DMS79 (cell line): ENCODE measurements around the gene DES.

Source experiments
- DNase-seq: peaks from one replicate; lab custom pipeline; 2025; lab: John Stamatoyannopoulos, UW

The DES gene

DNA sequence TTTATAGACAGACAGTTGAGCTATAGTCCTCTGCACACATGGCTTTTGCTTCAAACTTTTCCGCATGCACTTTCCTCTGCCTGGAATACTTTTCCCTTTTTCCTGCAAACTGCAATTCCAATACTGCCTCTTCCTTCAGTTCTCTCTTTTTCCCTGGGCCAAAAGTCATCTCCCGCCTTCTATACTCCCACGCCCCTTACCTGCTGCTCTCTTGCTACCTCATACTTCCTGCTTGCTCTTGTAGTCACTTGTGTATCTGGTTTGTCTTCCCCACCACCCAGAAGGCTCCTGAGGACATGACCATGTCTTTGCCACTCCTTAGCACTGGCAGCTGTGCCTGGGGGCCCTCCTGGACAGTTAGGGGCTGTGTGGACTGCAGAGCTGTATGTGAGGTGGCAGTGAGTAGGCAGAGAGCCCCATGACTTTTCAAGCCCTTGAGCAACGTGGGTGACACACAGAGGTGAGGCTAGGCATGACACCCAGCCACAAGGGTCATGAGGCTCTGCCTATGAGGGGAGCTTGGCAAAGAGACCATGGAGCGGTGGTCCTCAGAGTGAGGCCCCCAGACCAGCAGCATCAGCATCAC is 39.7 kb downstream of the DES start:
- DNase-seq = no peak

DNA sequence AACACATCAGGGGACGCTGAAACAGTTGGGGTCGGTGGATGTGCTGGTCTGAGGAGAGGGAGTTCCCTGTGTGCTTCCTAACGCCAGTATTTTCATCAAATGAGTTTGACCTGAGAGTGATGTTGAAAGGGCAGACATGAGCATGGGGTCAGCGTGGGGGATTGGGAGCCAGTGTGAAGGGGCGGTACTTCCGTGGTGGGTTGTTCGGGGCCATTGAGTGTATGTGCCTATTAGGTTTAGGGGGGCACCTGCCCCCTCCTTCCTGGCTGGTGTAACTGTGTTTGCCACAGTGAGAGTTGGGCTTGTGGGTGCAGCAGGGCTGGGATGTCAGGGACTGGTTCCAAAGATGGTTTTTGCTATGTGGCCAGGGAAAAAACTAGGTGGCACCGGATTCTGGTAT is 40.8 kb downstream of the DES start:
- DNase-seq = no peak

DNA sequence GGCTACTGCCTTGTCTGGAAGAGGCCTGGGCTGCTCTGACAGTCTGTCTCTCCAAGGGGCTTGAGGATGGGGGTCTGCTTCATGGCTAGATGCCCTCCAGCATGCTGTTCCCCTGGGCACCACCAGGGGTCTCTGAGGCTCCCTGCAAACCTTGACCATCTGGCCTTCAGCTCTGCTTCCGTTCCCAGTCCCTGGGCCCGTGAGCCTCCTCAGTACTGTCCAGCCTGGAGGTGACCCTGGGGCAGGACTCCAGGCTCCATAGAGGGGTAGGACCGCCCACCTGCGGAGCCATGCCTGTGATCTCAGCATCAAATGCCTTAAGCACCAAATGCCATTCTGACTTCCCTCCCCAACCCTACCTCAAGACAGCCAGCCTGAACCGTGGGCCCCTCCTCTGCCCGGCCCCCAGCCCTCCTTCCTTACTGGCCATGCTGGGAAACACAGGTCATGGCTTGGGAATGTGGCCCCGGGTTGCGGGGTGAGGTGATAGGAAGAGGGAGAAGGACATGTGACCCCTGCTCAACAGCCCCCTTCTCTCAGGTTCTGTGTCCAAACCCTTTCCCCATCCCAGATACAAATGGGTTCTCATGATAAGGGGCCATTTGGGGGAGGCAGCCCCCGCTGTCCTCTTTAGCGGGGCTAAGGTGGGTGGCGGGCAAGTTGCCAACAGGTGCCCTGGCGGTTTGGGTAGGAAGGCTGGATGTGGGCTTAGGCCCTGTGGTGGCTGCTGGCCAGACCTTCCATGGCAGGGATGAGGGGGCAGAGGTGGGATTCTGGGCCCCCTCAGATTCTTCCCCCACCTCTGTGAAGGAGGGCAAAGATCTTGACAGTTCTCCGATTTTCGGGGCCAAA is 41.5 kb downstream of the DES start:
- DNase-seq = no peak

DNA sequence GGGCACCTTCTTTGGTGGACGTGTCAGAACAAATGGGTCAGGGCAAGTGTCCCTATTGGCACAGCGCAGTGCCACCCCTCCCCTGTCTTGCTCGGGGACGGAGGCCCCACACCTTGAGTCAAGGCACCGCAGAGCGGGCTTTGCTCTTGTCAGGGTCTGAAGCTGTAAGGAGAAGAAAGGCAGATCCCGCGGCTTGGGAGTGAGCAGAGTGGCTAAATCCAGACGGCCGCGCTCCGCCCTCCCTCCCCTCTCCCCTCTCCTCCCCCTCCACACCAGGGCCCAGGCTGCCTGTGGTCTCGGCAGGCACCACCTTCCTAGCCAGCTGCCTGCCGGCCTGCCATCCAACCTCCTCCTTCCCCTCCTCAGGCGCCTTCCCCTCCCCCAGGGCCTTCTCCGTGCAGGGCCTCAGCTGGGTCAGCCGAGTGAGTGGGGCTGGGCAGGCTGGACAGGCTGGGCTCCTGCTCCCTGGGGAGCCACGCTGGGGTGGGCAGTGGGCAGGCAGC is 42.3 kb downstream of the DES start:
- no peak for DNase-seq

DNA sequence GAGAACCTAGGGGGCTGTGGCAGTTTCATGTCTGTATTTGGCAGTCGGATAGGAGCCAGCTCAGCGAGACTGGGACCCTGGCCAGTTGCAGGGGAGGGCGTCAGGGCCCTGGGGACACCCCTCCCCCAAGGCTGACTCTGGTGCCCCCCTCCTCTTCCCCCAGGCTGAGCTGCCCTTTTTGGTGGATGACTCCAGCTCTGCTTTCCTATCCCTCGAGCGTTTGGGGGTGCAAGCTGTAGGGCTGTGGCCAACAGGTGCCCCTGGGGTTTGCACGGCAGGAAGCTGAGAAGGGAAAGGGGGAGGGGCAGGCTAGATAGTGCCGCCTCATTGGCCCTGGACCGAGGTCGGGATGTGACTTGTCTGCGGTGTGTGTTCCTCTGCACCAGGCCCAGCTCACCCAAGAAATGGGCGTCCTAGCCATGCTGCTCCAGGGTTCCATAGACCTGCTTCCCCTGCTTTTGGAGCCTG is 42.9 kb downstream of the DES start:
- no peak for DNase-seq

DNA sequence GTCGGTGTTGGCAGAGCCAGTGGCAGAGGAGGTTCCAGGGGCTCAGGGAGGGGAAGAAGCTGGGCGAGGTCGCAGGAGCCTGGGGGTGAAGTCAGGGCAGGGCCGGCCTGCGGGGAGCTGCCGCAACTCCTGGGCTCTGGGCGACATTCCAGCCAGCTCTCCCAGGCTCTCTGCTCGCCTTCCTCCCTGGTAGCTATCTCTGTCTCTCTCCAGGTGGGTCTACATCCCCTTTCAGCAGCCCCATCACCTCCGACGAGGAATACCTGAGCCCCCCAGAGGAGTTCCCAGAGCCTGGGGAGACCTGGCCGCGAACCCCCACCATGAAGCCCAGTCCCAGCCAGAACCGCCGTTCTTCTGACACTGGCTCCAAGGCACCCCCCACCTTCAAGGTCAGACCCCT is 43.5 kb downstream of the DES start:
- no peak for DNase-seq

DNA sequence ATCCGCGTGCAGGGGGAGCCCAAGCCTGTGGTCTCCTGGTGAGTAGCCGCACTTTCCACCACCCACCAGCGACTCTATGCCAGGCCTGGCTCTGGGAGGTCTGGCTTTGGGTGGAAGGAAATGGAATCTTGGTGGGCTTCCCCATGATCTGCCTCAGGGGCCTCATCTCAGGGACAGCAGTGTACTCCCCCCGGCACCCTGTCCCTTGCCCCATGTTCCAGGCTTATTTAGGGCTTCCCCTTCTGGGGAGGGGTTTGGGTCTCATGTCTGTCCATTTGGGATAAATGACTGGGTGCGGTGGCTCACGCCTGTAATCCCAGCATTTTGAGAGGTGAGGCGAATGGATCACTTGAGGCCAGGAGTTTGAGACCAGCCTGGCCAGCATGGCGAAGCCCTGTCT is 44.2 kb downstream of the DES start:
- no peak for DNase-seq

DNA sequence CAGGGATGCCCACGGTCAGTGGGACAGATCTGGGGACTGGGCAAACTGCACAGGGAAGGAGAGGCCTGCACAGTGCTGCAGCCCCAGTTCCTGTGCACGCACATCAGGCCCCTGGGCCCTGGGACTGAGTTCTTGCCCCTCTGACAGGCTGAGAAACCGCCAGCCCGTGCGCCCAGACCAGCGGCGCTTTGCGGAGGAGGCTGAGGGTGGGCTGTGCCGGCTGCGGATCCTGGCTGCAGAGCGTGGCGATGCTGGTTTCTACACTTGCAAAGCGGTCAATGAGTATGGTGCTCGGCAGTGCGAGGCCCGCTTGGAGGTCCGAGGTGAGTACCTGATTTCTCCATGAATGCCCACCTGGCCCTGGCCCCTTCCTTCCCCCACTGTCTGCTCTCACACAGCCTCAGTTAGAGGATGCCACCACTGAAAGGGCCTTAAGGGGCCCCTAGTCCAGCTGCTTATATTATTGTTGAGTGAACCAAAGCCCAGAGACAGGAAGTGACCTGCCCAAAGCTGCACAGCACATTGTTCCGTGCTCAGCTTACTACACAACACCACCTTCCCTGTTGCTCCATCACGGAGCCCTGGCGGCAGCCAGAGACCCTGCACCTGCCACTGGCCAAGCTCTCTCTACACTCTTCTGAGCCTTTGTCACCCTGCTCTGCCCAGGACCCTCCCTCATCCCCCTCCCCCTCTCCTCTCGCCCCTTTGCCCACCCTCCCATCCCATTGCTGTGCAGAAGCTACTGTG is 46.3 kb downstream of the DES start:
- DNase-seq = no peak

DNA sequence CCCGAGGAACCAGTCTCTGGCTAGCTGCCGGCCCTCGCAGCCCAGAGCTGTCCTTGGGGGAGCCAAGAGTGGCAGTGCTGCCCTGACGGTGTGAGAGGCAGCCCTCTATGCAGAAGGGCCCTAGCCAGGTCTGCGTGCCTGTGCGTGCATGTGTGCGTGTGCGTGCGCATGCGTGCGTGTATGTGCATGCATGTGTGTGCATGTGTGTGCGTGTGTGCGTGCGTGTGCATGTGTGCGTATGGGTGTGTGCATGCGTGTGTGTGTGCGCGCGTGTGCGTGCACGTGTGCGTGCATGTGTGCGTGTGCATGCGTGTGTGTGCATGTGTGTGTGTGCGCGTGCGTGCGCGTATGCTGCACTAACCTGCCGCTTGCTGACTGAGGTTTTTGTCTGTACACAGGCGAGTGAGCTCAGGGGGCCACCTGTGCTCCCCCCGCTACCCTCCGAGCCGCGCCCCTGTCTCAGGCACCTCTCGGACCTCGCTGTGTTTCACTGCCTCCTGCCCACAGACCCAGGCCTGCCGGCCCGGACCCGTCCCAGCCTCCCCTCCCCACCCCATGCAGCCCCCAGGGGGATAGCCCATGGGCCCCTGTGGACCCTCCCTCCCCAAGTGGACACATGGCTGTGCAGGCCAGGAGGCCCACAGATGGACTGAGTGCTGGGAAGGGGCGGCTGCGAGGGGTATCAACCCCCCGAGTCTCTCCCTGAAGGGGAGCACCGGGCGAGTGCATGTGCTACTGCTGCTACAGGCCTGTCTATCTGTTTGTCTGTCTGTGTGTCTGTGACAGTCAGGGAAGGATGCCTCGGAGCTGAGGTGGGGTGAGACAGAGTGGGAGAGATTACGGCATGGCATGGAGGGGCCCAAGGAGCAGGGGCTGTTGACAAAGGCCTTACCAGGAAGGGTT is 47.7 kb downstream of the DES start:
- DNase-seq = no peak

DNA sequence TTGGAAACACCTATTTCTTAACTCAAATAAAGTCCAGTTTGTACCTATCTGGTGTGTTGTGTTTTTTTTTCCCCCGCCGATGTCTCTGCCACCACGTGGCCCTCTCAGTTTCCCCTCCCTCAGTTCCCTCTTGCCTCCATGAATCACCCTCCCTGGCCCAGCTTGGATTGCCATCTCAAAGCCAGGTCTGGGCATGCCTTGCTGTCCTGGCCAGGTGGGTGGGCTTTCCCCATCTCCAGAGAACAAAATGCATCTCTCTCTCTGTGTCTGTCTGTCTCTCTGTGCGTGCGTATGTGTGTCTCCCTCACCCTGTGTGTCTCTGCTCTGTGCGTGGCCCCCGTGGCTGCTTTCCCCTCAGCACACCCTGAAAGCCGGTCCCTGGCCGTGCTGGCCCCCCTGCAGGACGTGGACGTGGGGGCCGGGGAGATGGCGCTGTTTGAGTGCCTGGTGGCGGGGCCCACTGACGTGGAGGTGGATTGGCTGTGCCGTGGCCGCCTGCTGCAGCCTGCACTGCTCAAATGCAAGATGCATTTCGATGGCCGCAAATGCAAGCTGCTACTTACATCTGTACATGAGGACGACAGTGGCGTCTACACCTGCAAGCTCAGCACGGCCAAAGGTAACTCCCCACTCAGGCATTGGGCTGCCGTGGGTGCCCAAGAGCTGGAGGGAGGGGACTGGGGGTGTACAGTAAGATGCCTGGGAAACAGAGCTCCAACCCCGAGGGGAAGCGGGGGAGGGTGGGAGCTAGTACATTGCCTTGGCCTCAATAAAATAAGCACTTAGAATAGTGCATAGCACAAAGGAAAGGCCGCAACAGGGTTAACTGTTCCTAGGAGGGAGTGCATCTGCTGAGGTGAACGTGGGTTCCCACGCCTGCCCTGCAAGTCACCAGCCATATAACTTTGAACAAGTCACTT is 48.9 kb downstream of the DES start:
- DNase-seq = no peak

DNA sequence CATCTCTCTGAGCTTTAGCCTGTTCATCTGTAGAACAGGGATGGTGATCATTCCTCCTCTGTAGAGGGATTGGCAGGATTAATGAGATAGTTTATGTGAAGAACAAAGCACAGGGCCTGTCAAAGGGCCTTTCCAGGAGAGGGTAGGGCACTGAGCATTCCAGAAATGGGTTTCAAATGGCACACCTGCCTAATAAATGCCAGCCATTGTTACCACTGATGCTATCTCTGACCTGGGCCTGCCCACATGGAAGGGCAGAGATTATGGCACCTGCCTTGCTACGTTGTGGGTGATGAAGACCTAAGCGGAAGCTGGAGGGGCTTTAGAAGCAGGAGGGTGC is 49.5 kb downstream of the DES start:
- no peak for DNase-seq

DNA sequence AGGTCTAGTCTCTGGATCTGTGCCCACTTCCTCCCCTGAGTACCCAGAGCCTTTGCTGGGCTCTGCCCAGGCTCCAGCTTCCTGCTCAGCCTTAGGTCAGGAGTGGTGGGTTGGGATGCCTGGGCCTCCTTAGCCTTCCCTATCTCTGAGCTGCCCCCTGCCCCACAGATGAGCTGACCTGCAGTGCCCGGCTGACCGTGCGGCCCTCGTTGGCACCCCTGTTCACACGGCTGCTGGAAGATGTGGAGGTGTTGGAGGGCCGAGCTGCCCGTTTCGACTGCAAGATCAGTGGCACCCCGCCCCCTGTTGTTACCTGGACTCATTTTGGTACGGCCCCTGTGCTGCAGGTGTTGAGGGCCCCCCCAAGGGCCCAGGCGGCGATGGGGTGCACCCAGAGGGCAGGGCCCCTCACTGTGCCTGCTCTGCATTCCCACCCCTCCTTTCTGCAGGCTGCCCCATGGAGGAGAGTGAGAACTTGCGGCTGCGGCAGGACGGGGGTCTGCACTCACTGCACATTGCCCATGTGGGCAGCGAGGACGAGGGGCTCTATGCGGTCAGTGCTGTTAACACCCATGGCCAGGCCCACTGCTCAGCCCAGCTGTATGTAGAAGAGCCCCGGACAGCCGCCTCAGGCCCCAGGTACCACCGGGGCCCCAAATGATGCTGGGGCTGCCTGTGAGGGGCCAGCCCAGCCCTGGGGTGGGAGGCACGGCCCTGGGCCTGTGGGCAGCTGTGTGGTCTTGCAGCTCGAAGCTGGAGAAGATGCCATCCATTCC is 50.4 kb downstream of the DES start:
- DNase-seq = no peak

DNA sequence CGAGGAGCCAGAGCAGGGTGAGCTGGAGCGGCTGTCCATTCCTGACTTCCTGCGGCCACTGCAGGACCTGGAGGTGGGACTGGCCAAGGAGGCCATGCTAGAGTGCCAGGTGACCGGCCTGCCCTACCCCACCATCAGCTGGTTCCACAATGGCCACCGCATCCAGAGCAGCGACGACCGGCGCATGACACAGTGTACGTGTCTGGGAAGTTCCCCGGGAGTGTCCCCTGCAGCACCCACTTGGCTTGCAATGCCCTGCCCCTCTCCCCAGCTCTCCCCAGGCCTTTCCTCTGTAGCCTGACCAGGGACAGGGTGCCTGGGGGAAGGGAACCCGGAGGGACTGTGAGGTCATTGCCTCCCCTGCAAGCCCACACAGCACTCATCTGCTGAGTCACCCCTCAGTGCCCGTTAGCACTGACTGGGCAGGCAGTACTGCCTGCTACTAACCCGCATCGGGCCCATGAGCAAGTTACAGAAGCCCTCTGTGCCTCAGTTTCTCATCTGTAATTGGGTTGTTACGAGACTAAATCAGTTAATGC is 51.1 kb downstream of the DES start:
- no peak for DNase-seq

DNA sequence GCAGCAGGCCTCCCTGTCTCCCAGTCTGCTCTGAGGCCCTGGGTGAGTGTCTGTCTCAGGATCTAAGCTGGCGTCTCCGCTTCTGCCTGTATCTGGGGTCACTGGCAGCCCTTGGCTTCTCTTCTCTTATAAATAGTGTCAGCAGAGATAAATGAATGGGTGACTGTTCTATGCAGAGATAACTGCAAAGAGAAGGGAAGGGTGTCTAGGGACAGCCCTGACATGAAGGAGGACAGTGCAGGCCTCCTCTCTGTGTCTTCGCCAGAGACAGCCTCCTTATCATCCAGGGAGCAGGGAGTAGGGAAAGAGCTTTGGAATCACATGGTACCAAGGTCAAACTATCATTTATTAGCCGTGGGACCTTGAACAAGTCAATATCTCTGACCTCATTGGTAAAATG is 52.3 kb downstream of the DES start:
- no peak for DNase-seq

DNA sequence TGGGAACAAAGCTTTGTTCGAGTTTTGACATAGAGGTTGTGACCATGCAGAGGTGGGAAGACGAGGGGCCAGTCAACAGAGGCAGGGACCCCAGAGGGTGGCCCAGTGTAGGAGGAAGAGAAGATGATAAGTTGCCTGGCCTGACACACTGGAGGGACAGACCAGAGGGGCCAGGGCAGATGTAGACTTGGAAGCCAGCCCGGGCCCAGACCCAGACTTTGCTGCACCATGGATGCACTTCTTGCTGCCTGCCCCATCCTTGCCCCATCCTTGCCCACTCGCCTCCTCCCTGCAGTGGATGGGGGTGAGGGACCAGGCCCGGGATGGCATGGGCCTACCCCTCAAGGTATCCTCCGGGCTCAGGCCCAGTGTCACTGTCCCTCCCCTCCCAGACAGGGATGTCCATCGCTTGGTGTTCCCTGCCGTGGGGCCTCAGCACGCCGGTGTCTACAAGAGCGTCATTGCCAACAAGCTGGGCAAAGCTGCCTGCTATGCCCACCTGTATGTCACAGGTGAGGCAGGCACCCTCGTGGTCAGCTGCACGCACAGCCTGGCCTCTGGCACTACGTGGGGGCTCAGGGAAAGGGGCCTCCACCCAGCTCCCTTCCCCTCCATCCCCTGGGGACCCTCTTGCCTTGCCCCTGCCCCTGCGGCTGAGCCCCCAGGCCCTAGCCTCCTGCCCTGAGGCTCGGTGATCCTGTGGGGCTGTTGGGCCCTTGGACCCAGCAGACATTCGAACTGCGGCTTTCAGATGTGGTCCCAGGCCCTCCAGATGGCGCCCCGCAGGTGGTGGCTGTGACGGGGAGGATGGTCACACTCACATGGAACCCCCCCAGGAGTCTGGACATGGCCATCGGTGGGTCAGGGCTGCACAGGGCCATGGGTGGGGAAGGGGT is 53.5 kb downstream of the DES start:
- DNase-seq = no peak

DNA sequence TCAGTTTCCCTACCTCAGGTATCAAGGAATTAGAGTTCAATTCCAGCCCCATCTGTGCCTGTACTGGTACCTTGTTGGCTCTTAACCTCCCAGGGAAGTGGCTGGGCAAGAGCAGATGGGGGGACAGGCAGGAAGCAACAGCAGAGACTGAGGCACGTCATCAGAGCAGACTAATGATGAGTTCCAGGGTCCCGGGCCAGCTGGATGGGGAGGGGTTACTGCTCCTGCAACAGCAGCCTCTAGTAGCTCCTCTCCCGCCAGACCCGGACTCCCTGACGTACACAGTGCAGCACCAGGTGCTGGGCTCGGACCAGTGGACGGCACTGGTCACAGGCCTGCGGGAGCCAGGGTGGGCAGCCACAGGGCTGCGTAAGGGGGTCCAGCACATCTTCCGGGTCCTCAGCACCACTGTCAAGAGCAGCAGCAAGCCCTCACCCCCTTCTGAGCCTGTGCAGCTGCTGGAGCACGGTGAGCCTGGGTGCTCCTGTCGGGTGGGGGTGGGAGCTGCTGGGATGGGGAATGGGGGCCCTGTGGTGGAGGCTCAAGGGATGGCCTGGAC is 54.5 kb downstream of the DES start:
- no peak for DNase-seq

DNA sequence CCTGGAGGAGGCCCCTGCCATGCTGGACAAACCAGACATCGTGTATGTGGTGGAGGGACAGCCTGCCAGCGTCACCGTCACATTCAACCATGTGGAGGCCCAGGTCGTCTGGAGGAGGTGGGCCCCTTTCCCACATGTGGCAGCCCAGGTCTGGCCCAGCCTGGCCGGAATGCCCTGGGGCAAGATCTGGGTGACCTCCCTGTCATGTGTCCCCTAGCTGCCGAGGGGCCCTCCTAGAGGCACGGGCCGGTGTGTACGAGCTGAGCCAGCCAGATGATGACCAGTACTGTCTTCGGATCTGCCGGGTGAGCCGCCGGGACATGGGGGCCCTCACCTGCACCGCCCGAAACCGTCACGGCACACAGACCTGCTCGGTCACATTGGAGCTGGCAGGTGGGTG is 55.3 kb downstream of the DES start:
- DNase-seq = no peak

DNA sequence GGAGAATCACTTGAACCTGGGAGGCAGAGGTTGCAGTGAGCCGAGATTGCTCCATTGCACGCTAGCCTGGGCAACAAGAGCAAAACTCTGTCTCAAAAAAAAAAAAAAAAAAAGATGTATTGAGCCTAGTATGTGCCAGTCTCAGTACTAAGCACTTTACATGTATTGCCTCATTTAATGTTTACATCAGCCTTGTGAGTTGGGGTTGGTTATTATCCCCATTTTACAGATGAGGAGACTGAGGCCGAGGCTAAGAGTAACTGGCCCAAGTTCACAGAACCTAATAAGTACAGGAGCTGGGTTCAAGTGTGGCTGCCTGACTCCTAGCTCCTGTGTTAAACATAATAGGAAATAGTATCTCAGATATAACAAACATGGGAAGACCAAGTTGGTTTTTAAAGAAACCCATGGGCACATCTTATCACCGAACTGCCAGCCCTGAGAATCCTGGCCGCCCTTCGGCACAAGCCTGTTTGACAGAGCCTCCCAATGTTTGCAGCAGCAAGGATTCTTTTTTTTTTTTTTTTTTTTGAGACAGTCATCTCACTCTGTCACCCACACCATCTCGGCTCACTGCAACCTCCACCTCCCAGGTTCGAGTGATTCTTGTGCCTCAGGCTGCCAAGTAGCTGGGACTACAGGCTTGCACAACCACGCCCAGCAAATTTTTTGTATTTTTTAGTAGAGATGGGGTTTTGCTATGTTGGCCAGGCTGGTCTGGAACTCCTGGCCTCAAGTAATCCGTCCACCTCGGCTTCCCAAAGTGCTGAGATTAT is 56.3 kb downstream of the DES start:
- DNase-seq = no peak
